SK-N-SH (cell line): ENCODE measurements around the gene PACSIN3. TPM values are rescaled to one million over a fixed set of nuclear protein-coding genes. Genes with fewer than 3 reads are reported as not detected.

ENCODE experiments used
- CTCF ChIA-PET: fragments of 300-600, 350-600 bp; formaldehyde crosslinking; extraction: SDS; loops from one replicate; lab custom pipeline; 2021; lab: Yijun Ruan, JAX
- POLR2A ChIA-PET: fragments of 350-600 bp; sonication (Branson Sonifier 250); formaldehyde crosslinking; extraction: SDS; loops from one replicate; lab custom pipeline; 2020; ENCODE audit warnings: antibody characterized with exemption, inconsistent platforms; lab: Yijun Ruan, JAX
- DNase-seq: peaks from one replicate; pipeline ENCODE4 v3.0.0; 2012
- H2AFZ ChIP-seq: fragments of 200-600 bp; sonication (generic); 2 replicates; pipeline ENCODE4 v1.8.1; 2016; ENCODE audit warnings: antibody characterized with exemption, mild to moderate bottlenecking, low read depth
- H3F3A ChIP-seq: fragments of 200-600 bp; sonication (generic); replicated peaks from 2 replicates; pipeline ENCODE3; 2016; ENCODE audit warnings: antibody characterized with exemption, mild to moderate bottlenecking; ENCODE audit not compliant: insufficient read depth
- H3K27ac ChIP-seq, 2 experiments: fragments of 200-500 bp in 1 of 2; fragments of 200-600 bp in 1 of 2; sonication (Bioruptor generic) in 1 of 2; sonication (generic), shearing (Covaris generic) in 1 of 2; 2 replicates each; pipeline versions ENCODE4 v1.5.1 to v1.6.1; 2014 to 2016; ENCODE audit warnings: low read depth in 2 of 2, inconsistent platforms in 1 of 2, low read length in 1 of 2, mild to moderate bottlenecking in 1 of 2, mixed read lengths in 1 of 2
- H3K27me3 ChIP-seq: fragments of 200-600 bp; sonication (generic), shearing (Covaris generic); 2 replicates; pipeline ENCODE4 v1.6.1; 2016; ENCODE audit warnings: mixed run types; ENCODE audit not compliant: insufficient read depth
- H3K36me3 ChIP-seq, 2 experiments: fragments of 200-500 bp in 1 of 2; fragments of 200-600 bp in 1 of 2; sonication (Bioruptor generic) in 1 of 2; sonication (generic) in 1 of 2; replicated peaks in 1 of 2; 2 replicates each; pipeline versions ENCODE3 to v1.5.1; 2014 to 2016; ENCODE audit warnings: low read length in 1 of 2, mild to moderate bottlenecking in 1 of 2; ENCODE audit not compliant: insufficient read depth in 2 of 2, control insufficient read depth in 1 of 2
- H3K4me1 ChIP-seq, 2 experiments: fragments of 200-500 bp in 1 of 2; fragments of 200-600 bp in 1 of 2; sonication (Bioruptor generic) in 1 of 2; sonication (generic), shearing (Covaris generic) in 1 of 2; 2 replicates each; pipeline versions ENCODE4 v1.5.1 to v1.6.1; 2014 to 2016; ENCODE audit warnings: low read depth in 1 of 2, low read length in 1 of 2, mixed run types in 1 of 2; ENCODE audit not compliant: insufficient read depth in 2 of 2, control insufficient read depth in 1 of 2
- H3K4me2 ChIP-seq: fragments of 200-600 bp; sonication (generic), shearing (Covaris generic); 2 replicates; pipeline ENCODE4 v1.6.1; 2017; ENCODE audit warnings: mixed run types
- H3K4me3 ChIP-seq, 2 experiments: fragments of 200-500 bp in 1 of 2; fragments of 200-600 bp in 1 of 2; sonication (Bioruptor generic) in 1 of 2; sonication (generic), shearing (Covaris generic) in 1 of 2; 2 replicates each; pipeline versions ENCODE4 v1.5.1 to v1.8.1; 2014 to 2016; ENCODE audit warnings: low read depth in 2 of 2, inconsistent platforms in 1 of 2, low read length in 1 of 2, mild to moderate bottlenecking in 1 of 2, mixed read lengths in 1 of 2, moderate library complexity in 1 of 2
- H3K79me2 ChIP-seq: fragments of 200-600 bp; sonication (generic); 2 replicates; pipeline ENCODE4 v1.8.1; 2017; ENCODE audit warnings: mild to moderate bottlenecking; ENCODE audit not compliant: insufficient read depth
- H3K9ac ChIP-seq: fragments of 200-600 bp; sonication (generic); 2 replicates; pipeline ENCODE4 v1.6.1; 2017; ENCODE audit warnings: mixed run types
- H3K9me2 ChIP-seq: fragments of 200-600 bp; sonication (generic); 2 replicates; pipeline ENCODE4 v1.6.1; 2017; ENCODE audit warnings: mixed run types
- H3K9me3 ChIP-seq: fragments of 200-600 bp; sonication (generic); 2 replicates; pipeline ENCODE4 v1.6.1; 2017; ENCODE audit warnings: mixed run types, mild to moderate bottlenecking, moderate library complexity
- H4K20me1 ChIP-seq: fragments of 200-600 bp; sonication (generic); 2 replicates; pipeline ENCODE4 v1.6.1; 2017; ENCODE audit warnings: mild to moderate bottlenecking, mixed run types; ENCODE audit not compliant: insufficient read depth
- CHD2 ChIP-seq: fragments of 150-350 bp; IDR thresholded peaks from 2 replicates; pipeline ENCODE4 v1.6.1; 2018; ENCODE audit warnings: low read length; ENCODE audit not compliant: partially characterized antibody
- ELF1 ChIP-seq: IDR thresholded peaks from 2 replicates; pipeline ENCODE4 v1.4.0; 2012
- EP300 ChIP-seq, 2 experiments: IDR thresholded peaks; 2 replicates each; pipeline versions ENCODE4 v1.4.0 to v1.6.1; 2012; ENCODE audit warnings: borderline replicate concordance in 1 of 2, low read depth in 1 of 2, low read length in 1 of 2
- FOSL2 ChIP-seq: IDR thresholded peaks from 2 replicates; pipeline ENCODE4 v1.4.0; 2012; ENCODE audit warnings: low read depth, mild to moderate bottlenecking, moderate library complexity, borderline replicate concordance
- GATA2 ChIP-seq: sonication (generic); formaldehyde crosslinking; IDR thresholded peaks from 2 replicates; pipeline ENCODE4 v1.5.0; 2020; ENCODE audit warnings: mild to moderate bottlenecking, missing genetic modification reagents
- POLR2AphosphoS5 ChIP-seq: IDR thresholded peaks from 2 replicates; pipeline ENCODE4 v1.6.1; 2012; ENCODE audit warnings: low read depth, low read length
- RFX5 ChIP-seq: IDR thresholded peaks from 2 replicates; pipeline ENCODE4 v1.6.1; 2012; ENCODE audit warnings: mild to moderate bottlenecking, improper control_type of control experiment, low read length
- SIN3A ChIP-seq: IDR thresholded peaks from 2 replicates; pipeline ENCODE4 v1.6.1; 2012; ENCODE audit warnings: low read depth, mild to moderate bottlenecking, low read length, moderate library complexity, borderline replicate concordance
- TAF1 ChIP-seq: IDR thresholded peaks from 2 replicates; pipeline ENCODE4 v1.6.1; 2012; ENCODE audit warnings: low read depth, mild to moderate bottlenecking, low read length, moderate library complexity, borderline replicate concordance
- TEAD4 ChIP-seq: IDR thresholded peaks from 2 replicates; pipeline ENCODE4 v1.4.0; 2012; ENCODE audit warnings: mild to moderate bottlenecking, borderline replicate concordance; ENCODE audit not compliant: insufficient read depth
- YY1 ChIP-seq: IDR thresholded peaks from 2 replicates; pipeline ENCODE4 v1.4.0; 2012; ENCODE audit warnings: low read depth, mild to moderate bottlenecking
- WGBS: methylation state at CpG from one replicate; pipeline ENCODE4 v1.1.6; 2017; ENCODE audit warnings: low lambda C conversion rate; 5-methylcytosine and 5-hydroxymethylcytosine counted together
- polyA plus RNA-seq, 3 experiments: library from polyadenylated mRNA; depleted of rRNA; stranded (reverse); fragments of >200 nt; gene quantifications; 2 replicates each; pipeline ENCODE4 v1.2.3, GENCODE V29; 2012
- TF ChIP-seq, protein P1 (sequence below): fragments of 150-350 bp; IDR thresholded peaks from 2 replicates; pipeline ENCODE4 v1.6.1; 2016; ENCODE audit warnings: mild to moderate bottlenecking, low read depth, low read length
- TF ChIP-seq, protein P2 (sequence below): IDR thresholded peaks from 2 replicates; pipeline ENCODE4; 2012
- TF ChIP-seq, protein P3 (sequence below): IDR thresholded peaks from 2 replicates; pipeline ENCODE4 v1.6.1; 2012; ENCODE audit warnings: mild to moderate bottlenecking, low read depth, low read length, moderate library complexity

Gene PACSIN3
- polyA plus RNA-seq, 1 of the 3 experiments (the other 2 are of a cell fraction) = 31.1 TPM

DNA sequence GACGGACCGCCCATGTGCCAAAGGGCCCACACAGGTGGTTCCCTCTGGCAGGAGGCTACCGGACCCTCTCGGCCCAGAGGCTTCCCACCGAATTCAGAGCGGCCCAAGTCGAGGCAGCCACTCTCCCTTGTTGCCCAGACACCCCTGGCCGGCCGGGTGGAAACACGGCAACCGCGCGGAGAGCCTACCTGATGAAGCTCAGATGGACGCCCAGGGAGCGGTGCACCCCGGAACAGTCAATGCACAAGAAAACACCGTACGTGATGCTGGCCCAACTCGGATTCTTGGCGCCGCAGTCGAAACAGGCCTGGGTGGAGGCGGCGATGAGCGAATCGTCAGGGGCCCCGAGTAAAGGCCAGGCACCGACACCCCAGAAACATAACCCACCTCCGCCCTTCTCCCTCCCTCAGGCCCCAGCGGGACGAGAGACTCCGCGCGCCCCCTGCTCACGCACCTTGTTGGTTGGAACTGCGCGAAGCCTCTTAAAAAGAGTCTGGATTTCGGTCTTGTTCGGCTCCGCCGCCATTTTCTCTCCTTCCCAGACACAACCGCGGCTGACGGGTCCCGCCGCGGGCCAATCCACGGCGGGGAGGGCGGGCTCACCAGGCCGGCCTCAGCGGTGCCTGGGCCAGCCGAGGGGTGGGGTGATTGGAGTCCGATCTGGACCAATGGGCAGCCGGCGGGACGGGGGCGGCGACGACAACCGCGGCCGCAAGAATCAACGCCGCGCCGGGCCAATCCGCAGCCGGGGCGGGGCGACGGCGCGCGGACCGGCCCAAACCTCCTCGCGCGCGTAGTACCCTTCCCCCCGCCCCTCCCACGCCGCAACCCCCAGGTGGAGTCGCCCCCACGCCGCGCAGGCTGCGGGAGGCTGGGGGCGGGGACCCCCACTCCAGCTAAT lies 9.7 kb downstream of the PACSIN3 start, which contains the start of gene ARFGAP2:
ARFGAP2 (minus strand) TSS at position 552 of the 901 bp plus-strand sequence; CDS start at position 526, 26 bp downstream.
- Histone ChIP-seq H3K4me2 (peak within 1 kb of the TSS; percentile 99), H3F3A (peaks cover 12% of the 10 kb centered on the region), H3K4me3 (peak within 1 kb of the TSS; percentile 88 to 99), H2AFZ (peak within 1 kb of the TSS; percentile 99), H3K27ac (peak within 1 kb of the TSS; percentile 94), H3K9me2 (no peaks in the 10 kb centered on the region), H3K4me1 (peaks cover 15 to 18% of the 10 kb centered on the region in 2 experiments), H3K27me3 (no peaks in the 10 kb centered on the region), H3K79me2 (peaks cover 51% of the 10 kb centered on the region), H3K9me3 (no peaks in the 10 kb centered on the region), H4K20me1 (no peaks in the 10 kb centered on the region), H3K36me3 (peaks cover 6 to 29% of the 10 kb centered on the region in 2 experiments), H3K9ac (peak within 1 kb of the TSS; percentile 94)
- DNase-seq = peak; percentile 100
- CTCF ChIA-PET = interaction anchor here (0.5 to 4.2 kb wide), 15 partner anchors 8 to 179 kb away, joined by 3 to 78 read pairs (median 7); partner anchors contain the start of genes DDB2, MYBPC3, NR1H3 and PACSIN3
- under 1% methylated on average over 23 of the region's 89 CpGs for WGBS
- POLR2A ChIA-PET = interaction anchor here (1.1 to 3.3 kb wide), 4 partner anchors 11 to 72 kb away, joined by 3 to 16 read pairs (median 4); partner anchors contain the start of gene ACP2
- TF ChIP-seq POLR2AphosphoS5 (peak; percentile 56; the same call in 1 of the 2 replicates), TEAD4 (no peak), TAF1 (peak; percentile 72; the same call in 1 of the 2 replicates), RFX5 (peak; percentile 50; the same call in 1 of the 2 replicates), GATA2 (CRISPR knock-in tag) (no peak), CHD2 (peak; percentile 71), ELF1 (peak; percentile 38; the same call in 1 of the 2 replicates), FOSL2 (no peak), EP300 (IDR thresholded peaks at IDR 0.05; ENCODE audit: borderline replicate concordance in 1 of 2, low read depth in 1 of 2, low read length in 1 of 2) (peak in 1 of 2 experiments; percentile 6; a peak in 1 of 4 replicates), YY1 (peak; percentile 97), SIN3A (peak; percentile 41; the same call in 1 of the 2 replicates)
- TF ChIP-seq, protein P1, sequence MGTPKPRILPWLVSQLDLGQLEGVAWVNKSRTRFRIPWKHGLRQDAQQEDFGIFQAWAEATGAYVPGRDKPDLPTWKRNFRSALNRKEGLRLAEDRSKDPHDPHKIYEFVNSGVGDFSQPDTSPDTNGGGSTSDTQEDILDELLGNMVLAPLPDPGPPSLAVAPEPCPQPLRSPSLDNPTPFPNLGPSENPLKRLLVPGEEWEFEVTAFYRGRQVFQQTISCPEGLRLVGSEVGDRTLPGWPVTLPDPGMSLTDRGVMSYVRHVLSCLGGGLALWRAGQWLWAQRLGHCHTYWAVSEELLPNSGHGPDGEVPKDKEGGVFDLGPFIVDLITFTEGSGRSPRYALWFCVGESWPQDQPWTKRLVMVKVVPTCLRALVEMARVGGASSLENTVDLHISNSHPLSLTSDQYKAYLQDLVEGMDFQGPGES = peak; percentile 36; the same call in 1 of the 2 replicates
- TF ChIP-seq, protein P2, sequence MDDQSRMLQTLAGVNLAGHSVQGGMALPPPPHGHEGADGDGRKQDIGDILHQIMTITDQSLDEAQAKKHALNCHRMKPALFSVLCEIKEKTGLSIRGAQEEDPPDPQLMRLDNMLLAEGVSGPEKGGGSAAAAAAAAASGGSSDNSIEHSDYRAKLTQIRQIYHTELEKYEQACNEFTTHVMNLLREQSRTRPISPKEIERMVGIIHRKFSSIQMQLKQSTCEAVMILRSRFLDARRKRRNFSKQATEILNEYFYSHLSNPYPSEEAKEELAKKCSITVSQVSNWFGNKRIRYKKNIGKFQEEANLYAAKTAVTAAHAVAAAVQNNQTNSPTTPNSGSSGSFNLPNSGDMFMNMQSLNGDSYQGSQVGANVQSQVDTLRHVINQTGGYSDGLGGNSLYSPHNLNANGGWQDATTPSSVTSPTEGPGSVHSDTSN = peak; percentile 84
- TF ChIP-seq, protein P3, sequence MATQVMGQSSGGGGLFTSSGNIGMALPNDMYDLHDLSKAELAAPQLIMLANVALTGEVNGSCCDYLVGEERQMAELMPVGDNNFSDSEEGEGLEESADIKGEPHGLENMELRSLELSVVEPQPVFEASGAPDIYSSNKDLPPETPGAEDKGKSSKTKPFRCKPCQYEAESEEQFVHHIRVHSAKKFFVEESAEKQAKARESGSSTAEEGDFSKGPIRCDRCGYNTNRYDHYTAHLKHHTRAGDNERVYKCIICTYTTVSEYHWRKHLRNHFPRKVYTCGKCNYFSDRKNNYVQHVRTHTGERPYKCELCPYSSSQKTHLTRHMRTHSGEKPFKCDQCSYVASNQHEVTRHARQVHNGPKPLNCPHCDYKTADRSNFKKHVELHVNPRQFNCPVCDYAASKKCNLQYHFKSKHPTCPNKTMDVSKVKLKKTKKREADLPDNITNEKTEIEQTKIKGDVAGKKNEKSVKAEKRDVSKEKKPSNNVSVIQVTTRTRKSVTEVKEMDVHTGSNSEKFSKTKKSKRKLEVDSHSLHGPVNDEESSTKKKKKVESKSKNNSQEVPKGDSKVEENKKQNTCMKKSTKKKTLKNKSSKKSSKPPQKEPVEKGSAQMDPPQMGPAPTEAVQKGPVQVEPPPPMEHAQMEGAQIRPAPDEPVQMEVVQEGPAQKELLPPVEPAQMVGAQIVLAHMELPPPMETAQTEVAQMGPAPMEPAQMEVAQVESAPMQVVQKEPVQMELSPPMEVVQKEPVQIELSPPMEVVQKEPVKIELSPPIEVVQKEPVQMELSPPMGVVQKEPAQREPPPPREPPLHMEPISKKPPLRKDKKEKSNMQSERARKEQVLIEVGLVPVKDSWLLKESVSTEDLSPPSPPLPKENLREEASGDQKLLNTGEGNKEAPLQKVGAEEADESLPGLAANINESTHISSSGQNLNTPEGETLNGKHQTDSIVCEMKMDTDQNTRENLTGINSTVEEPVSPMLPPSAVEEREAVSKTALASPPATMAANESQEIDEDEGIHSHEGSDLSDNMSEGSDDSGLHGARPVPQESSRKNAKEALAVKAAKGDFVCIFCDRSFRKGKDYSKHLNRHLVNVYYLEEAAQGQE = 0 out of 2 replicates have a peak, but pooled peaks have one; percentile 5
